Measurements from ENCODE around the gene TAF3.

Gene TAF3

GRCh38 chr10:7937315-7937945 is 119.1 kb downstream of the TAF3 start:
- DNase-seq = no peak

GRCh38 chr10:7941576-7941975 is 123.3 kb downstream of the TAF3 start:
- no peak for DNase-seq

DNA sequence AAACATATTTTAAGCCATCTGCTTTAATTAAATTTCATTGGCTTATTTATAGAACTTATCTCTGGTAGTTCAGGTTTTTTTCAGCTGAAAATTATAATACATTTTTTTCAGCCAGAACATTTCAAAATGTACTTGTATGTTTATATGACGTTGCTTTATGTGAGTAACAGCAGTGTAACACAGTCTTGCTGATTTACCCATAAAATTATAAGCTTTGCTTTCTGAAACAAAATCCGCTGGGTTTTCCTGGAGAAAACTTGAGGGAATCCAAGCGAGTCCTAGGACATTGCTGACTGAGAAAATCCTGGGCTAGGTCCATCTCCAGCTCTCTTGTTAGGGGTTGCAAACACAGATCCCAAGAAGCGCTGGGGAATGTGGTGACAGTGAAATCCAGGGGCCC is 124.0 kb downstream of the TAF3 start:
- no peak for DNase-seq

- no peak for DNase-seq
Observed at GRCh38 chr10:7942859-7943258, 124.6 kb downstream of the TAF3 start.

- no peak for DNase-seq
Observed at GRCh38 chr10:7944215-7944480, 125.8 kb downstream of the TAF3 start.

DNA sequence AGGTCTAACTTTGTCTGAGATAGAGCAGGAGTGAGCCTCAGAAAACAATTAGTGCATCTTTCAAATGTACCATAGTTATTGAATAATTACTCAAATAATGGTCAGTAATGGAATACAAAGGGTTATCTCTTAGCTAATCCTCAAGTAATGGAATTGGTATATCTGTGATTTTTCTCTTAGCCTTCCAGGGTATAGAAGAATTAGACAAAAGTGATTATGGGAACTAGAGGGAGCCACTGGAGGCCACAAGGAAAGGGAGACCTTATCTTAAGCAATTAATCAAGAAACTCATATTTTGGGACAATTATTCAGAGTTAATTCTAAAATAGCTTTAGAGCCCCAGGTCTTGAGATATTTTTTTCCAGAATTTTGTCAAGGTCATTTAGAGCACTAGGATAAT is 126.2 kb downstream of the TAF3 start:
- DNase-seq = no peak

GRCh38 chr10:7945034-7945433 is 126.7 kb downstream of the TAF3 start:
- DNase-seq = no peak

DNA sequence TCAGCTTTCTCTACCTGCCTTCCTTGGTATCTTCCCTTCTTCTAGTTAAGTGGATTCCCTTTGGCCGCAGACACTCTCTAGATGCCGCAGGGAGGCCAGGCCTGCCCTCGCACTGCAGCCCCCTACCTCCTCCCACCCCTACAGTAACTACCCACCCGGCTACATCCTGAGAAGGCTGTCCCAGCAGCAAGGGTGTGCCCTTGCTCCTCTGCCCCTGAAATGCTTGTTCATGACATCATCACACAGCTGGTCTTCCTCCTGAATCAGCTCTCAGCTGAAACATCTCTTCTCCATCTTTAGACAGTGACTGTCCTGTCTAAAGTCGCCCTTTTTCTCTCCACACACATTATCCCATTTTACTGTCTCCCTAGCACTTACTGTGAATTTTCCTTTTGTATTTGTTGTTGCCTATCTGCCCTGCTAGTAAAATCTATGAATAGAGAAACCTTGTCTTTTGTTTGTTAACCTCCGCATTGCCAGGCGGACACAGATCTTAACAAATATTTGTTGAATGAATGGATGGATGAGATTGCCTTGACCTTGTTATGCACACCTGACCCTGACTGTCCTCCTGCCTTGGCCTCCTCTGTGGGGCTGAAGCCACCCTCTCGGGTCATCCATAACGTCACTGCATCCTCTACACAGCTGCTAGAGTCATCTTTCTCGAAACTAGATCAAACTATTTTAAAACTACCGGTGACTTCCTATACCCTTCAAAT is 127.3 kb downstream of the TAF3 start:
- DNase-seq = no peak

DNA sequence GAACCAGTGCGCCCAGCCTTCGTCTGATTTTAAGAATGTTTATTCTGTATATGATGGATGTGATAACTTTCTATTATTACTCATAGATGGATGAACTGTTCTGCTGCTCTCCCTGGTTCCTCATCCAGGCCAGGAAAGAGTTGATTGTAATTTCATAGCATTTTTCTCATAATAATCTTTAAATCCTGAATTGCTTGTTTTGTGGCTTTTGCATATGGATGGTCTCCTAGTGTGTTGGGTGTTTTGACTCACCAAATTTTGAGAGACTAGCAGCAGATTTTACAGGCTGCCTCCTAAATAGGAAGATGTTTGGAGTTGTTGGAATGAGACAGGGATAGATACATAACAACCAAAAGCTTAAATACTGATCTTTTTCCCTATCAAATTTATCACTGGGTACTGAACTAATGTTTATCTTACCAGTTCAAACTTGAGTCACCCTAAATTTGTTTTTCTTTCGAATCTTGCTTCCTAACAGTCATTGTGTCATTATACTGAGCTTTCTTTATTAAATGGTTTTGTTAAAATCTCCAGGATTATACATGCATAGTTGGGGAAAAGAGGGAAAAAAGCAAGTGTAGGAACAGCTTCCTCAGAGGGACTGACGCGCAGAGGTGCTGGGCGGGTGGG is 130.2 kb downstream of the TAF3 start:
- DNase-seq = no peak

- DNase-seq = no peak
Observed at GRCh38 chr10:7950981-7951847, 132.9 kb downstream of the TAF3 start.

GRCh38 chr10:7952266-7952665 is 134.0 kb downstream of the TAF3 start:
- DNase-seq = no peak

- DNase-seq = no peak
Observed at GRCh38 chr10:7953447-7953846, 135.1 kb downstream of the TAF3 start.

DNA sequence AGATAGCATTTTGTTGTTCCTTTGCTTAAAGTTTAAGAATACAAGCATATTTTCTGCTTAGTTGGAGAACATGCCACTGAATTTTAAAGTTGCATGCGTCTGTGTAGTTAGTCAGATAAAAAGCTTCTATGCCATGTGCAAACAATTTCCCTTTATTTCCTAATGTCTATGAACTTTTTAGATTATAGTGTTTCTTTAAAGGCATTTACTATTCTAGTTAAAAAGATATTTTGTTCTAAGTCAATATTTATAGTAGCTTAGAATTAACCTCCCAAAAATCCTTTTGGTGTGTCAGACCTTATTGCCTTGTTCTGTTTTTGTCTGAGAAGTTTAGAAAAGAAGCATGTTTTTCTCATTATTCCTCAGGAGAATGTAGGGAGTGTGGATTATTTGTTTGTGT is 137.1 kb downstream of the TAF3 start:
- DNase-seq = no peak

DNA sequence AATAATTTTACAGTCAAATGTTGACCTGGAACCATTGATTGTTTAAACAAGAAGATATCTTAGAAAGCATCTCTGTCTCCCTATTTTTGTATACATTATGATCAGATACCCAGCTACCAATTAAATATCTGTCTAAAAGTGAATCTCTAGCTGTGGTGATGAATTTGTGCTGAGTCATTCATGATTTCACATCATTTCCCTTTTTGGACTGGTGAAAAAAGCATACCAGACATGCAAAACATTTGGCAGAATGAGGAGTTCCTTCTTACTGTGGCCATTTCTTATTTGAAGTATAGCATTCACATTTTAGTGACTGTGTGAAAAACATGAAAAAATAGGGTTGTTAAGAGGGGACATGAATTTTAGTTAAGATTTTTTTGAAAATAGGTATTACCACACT is 138.2 kb downstream of the TAF3 start:
- DNase-seq = no peak

DNA sequence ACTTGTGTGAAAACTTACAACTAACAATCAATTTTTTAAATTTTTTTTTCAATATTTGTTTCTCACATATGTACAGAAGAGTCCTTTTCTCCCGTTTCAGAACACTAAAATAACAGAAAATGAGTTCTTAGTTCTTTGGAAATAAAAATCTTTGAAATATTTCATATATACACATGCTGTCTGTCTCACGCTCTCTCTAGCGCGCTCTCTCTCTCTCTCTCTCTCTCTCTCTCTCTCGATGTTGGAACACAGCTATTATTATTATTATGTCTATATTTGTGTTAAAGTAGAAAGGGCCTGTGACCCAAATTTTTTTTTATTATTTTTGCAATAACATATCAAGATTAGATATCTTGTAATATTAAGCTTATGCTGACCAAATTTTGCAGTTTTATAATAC is 139.3 kb downstream of the TAF3 start:
- DNase-seq = no peak

DNA sequence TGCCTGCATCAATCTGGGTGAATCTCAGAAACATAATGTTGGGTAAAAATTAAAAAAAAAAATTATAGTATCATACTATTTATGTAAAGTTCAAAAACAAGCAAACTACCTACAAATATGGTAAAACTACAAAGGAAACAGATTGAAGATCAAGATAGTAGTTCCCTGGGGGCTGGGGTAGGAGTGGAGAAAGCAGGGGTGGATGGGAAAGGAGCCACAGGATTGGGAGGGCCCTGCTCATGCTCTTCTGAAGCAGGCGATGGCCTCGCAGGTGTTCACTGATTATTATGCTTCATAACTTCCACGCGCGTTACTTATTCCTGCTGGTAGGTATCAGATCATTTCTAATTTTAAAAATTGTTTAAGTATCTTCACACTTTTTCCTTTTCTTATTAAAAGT is 140.1 kb downstream of the TAF3 start:
- DNase-seq = no peak

- no peak for DNase-seq
Observed at GRCh38 chr10:7960108-7960507, 141.8 kb downstream of the TAF3 start.

DNA sequence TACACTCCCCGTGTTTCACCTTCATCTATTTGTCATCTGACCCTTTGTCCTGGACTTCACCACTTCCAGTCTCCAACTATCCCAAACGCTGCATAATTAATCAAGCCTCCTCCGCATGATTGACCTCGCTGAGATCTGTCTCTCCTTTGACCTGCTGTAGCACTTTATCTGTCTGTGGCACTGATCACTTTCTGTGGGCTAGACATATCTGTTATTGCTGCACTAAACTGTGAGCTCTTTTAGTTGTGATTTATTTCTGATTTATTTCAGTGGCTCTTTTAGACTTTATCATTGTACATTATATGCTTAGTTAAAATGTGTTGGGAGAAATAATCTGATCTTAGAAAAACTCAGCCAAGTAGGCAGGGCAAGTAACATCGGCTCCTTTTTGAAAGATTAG is 144.3 kb downstream of the TAF3 start:
- DNase-seq = no peak

GRCh38 chr10:7965457-7965856 is 147.2 kb downstream of the TAF3 start:
- DNase-seq = no peak

- DNase-seq = no peak
Observed at GRCh38 chr10:7967035-7967434, 148.7 kb downstream of the TAF3 start.

DNA sequence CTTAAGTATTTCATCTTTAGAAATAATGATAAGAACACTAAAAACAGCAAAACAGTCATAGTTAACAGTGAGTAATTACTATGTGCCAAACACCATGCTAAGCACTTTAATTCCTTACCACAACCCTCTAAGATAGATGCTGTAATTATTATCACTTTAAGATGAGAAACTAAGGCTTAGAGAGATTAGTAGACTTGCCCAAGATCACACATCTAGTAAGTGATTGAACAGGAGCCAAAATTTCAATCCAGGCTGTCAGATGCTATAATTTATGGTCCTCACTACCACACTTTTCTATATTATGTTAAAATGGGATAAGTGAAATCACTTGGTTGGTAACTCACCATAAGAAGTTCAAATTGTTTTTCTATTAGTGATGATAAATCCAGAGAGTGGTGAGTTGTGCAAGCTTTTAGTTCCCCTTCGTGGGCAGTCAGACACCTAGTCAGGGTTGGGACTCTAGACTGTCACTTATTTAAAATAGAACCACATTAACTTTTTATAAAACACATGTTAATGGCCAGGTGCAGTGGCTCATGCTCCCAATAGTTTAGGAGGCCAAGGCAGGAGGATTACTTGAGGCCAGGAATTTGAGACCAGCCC is 150.3 kb downstream of the TAF3 start:
- no peak for DNase-seq

GRCh38 chr10:7969623-7970022 is 151.3 kb downstream of the TAF3 start:
- DNase-seq = no peak

DNA sequence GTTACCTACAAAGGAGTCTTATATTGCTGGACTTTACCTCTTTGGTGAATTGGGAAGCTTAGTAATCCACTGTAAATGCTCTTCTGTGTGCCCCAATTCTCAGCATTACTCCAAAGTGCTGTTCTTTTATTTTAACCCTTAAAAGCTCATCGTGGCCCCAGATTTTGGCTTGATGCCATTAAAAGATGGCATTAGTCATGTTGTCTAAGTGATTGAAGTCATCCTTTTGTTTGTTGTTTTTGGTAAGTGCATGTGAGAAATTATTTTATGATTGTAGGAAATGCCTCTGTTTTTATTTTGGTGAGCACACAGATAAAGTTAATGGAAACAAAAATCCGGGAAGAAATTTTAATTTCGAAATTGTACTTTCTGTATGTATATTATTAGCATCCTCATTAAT is 153.6 kb downstream of the TAF3 start:
- DNase-seq = no peak
